K562 (cell line): ENCODE data around the gene PHLDB1. TPM values are rescaled to one million over a fixed set of nuclear protein-coding genes. Genes with fewer than 3 reads are reported as not detected.
"Not testable (repeated sequence)": the region's sequence is repeated elsewhere in the genome, so short reads cannot be mapped to it uniquely, and the experiment has no call there.

Experiments used
- ATAC-seq: fragments of 200-7000 bp; cut with Tn5 transposase; 3 replicates; pipeline ENCODE4 v1.9.1; 2020; ENCODE audit warnings: moderate library complexity
- BruUV-seq: library from RNA; stranded (reverse); fragments of 400-500 nt; replicated peaks from 2 replicates; lab custom pipeline; 2021; lab: Mats Ljungman, UMichigan
- CTCF ChIA-PET: fragments of 300-600 bp; formaldehyde crosslinking; extraction: SDS; loops from one replicate; lab custom pipeline; 2021; ENCODE audit warnings: low intra/inter-chr PET ratio; lab: Yijun Ruan, JAX
- POLR2A ChIA-PET: fragments of 300-600, 350-650 bp; sonication (Branson Sonifier 250); formaldehyde crosslinking; extraction: SDS; loops from one replicate; lab custom pipeline; 2021; ENCODE audit warnings: antibody characterized with exemption, inconsistent platforms; lab: Yijun Ruan, JAX
- DNase-seq, 4 experiments: peaks; one replicate each; pipeline versions ENCODE4 v3.0.0 to v3.0.0-alpha.2; 2011 to 2018; ENCODE audit warnings: low spot score in 3 of 4, mixed read lengths in 3 of 4; ENCODE audit errors: extremely low read depth in 1 of 4
- FAIRE-seq: peaks from 2 replicates; lab custom pipeline; 2011; peaks lifted over from hg19 to GRCh38; lab: Jason Lieb, UNC
- H2AFZ ChIP-seq: 2 replicates; pipeline ENCODE4 v1.6.0; 2011; ENCODE audit warnings: low read depth, low read length, control low read depth, inconsistent platforms
- H3K27ac ChIP-seq: fragments of 200-600 bp; 3 replicates; pipeline ENCODE4 v1.8.0; 2011; ENCODE audit warnings: low read depth, mild to moderate bottlenecking, control low read depth, inconsistent platforms, low read length, moderate library complexity, mixed read lengths; ENCODE audit errors: extremely low read depth
- H3K27me3 ChIP-seq, 2 experiments: fragments of 300-600 bp in 1 of 2; 2 replicates in 1 of 2; 3 replicates in 1 of 2; pipeline versions ENCODE4 v1.6.0 to v1.8.0; 2011; ENCODE audit warnings: inconsistent platforms in 2 of 2, low read length in 2 of 2, mild to moderate bottlenecking in 1 of 2, mixed read lengths in 1 of 2, moderate library complexity in 1 of 2; ENCODE audit not compliant: control insufficient read depth in 2 of 2, insufficient read depth in 2 of 2
- H3K36me3 ChIP-seq: fragments of 300-600 bp; 3 replicates; pipeline ENCODE4 v1.8.0; 2011; ENCODE audit warnings: mild to moderate bottlenecking, low read length, inconsistent platforms; ENCODE audit not compliant: control insufficient read depth, insufficient read depth
- H3K4me1 ChIP-seq, 2 experiments: fragments of 200-600 bp in 1 of 2; replicated peaks in 1 of 2; 2 replicates in 1 of 2; 3 replicates in 1 of 2; pipeline versions ENCODE4 v1.5.1 to v1.8.0; 2011; ENCODE audit warnings: inconsistent platforms in 2 of 2, low read length in 2 of 2, mild to moderate bottlenecking in 1 of 2, mixed read lengths in 1 of 2, moderate library complexity in 1 of 2; ENCODE audit not compliant: control insufficient read depth in 2 of 2, insufficient read depth in 2 of 2
- H3K4me2 ChIP-seq: 2 replicates; pipeline ENCODE4 v1.6.1; 2011; ENCODE audit warnings: low read length, control low read depth, inconsistent platforms, mixed read lengths; ENCODE audit not compliant: insufficient read depth
- H3K4me3 ChIP-seq: fragments of 200-600 bp; sonication (generic), shearing (Covaris generic); 2 replicates; pipeline ENCODE4 v1.5.1; 2016; ENCODE audit warnings: control low read depth, inconsistent platforms
- H3K79me2 ChIP-seq: fragments of 200-600 bp; 3 replicates; pipeline ENCODE4 v1.8.0; 2011; ENCODE audit warnings: low read length, inconsistent platforms; ENCODE audit not compliant: control insufficient read depth, insufficient read depth
- H3K9ac ChIP-seq, 2 experiments: 2 replicates each; pipeline versions ENCODE4 v1.6.0 to v1.6.1; 2011; ENCODE audit warnings: low read depth in 2 of 2, low read length in 2 of 2, control low read depth in 1 of 2, inconsistent platforms in 1 of 2, mild to moderate bottlenecking in 1 of 2, mixed read lengths in 1 of 2; ENCODE audit not compliant: insufficient read depth in 1 of 2
- H3K9me1 ChIP-seq: one replicate; pipeline ENCODE4 v1.6.0; 2011; ENCODE audit warnings: inconsistent platforms, mild to moderate bottlenecking, low read length, moderate library complexity; ENCODE audit not compliant: control insufficient read depth, insufficient read depth
- H3K9me3 ChIP-seq: replicated peaks from 2 replicates; pipeline ENCODE4 v1.5.1; 2011; ENCODE audit warnings: low read depth, low read length, inconsistent platforms; ENCODE audit not compliant: control insufficient read depth, insufficient read depth
- H4K20me1 ChIP-seq: replicated peaks from 2 replicates; pipeline ENCODE4 v1.6.1; 2011; ENCODE audit warnings: low read length, inconsistent platforms, mixed read lengths; ENCODE audit not compliant: control insufficient read depth, insufficient read depth
- NRF1 ChIP-seq, 2 experiments: fragments of 450-650 bp; IDR thresholded peaks in 1 of 2; conservative IDR thresholded peaks in 1 of 2; 2 replicates each; pipeline ENCODE4 v1.6.1; 2014; ENCODE audit warnings: mild to moderate bottlenecking in 2 of 2
- POLR2G ChIP-seq: fragments of 200-400 bp; formaldehyde crosslinking; IDR thresholded peaks from 2 replicates; pipeline ENCODE4 v1.6.1; 2017; ENCODE audit warnings: low read depth, mild to moderate bottlenecking, antibody characterized with exemption, low read length, moderate library complexity
- SMC3 ChIP-seq: conservative IDR thresholded peaks from 2 replicates; pipeline ENCODE4 v1.6.1; 2011; ENCODE audit warnings: low read depth, low read length, improper control_type of control experiment; ENCODE audit not compliant: insufficient read depth
- SP1 ChIP-seq: sonication (generic); formaldehyde crosslinking; IDR thresholded peaks from 2 replicates; pipeline ENCODE4 v1.8.1; 2022; ENCODE audit warnings: mild to moderate bottlenecking, missing genetic modification reagents
- WGBS: fragments of 100-300 bp; shearing (Covaris generic); methylation state at CpG from one replicate; pipeline ENCODE4 v1.1.6; 2016; ENCODE audit warnings: low coverage, mixed read lengths; ENCODE audit not compliant: insufficient coverage; ENCODE audit errors: missing lambda C conversion rate; 5-methylcytosine and 5-hydroxymethylcytosine counted together
- in situ Hi-C: fragments of 300-500 bp; cut with MboI; formaldehyde crosslinking; loops from 4 replicates; pipeline ENCODE4 v1.15.0; 2018; ENCODE audit warnings: inconsistent platforms, mixed read lengths
- intact Hi-C: fragments of 100-400 bp; cut with micrococcal nuclease; formaldehyde crosslinking; loops from 2 replicates; pipeline ENCODE4 v1.14.2; 2022
- polyA plus RNA-seq, 8 experiments: library from polyadenylated mRNA; depleted of rRNA in 4 of 8; stranded (reverse) in 5 of 8; unstranded in 3 of 8; fragments of >200 nt; fragmentation: Nextera tagmentation in 2 of 8; fragmentation: Illumina TruSeq in 1 of 8; extraction: Ambion mirVana in 2 of 8; extraction: Trizol in 1 of 8; gene quantifications; 2 replicates each; pipeline versions ENCODE4 v1.2.1 to v1.2.3, GENCODE V29; 2011 to 2014; ENCODE audit warnings: inconsistent platforms in 1 of 8, missing spikeins in 1 of 8
- total RNA-seq, 7 experiments: library from RNA; depleted of rRNA in 6 of 7; stranded (reverse); fragments of >200 nt in 6 of 7; fragmentation: Illumina TruSeq in 2 of 7; extraction: Trizol in 2 of 7; gene quantifications; 2 replicates each; pipeline versions ENCODE4 v1.2.1 to v1.2.3, GENCODE V29; 2011 to 2021; ENCODE audit warnings: low replicate concordance in 1 of 7
- TF ChIP-seq, protein P1 (sequence below), 2 experiments: fragments of 450-650 bp; formaldehyde crosslinking in 1 of 2; IDR thresholded peaks; 2 replicates each; pipeline versions ENCODE4 v1.4.0 to v1.6.1; 2014 to 2020; ENCODE audit warnings: mild to moderate bottlenecking in 2 of 2, borderline replicate concordance in 1 of 2, low read depth in 1 of 2

PHLDB1 gene
- total and polyA plus RNA-seq, 9 of the 15 experiments (the other 6 are each of a cell fraction or from before 2014, with no cell fraction given), result 2.0 to 28.7 (median 16.2) TPM

DNA sequence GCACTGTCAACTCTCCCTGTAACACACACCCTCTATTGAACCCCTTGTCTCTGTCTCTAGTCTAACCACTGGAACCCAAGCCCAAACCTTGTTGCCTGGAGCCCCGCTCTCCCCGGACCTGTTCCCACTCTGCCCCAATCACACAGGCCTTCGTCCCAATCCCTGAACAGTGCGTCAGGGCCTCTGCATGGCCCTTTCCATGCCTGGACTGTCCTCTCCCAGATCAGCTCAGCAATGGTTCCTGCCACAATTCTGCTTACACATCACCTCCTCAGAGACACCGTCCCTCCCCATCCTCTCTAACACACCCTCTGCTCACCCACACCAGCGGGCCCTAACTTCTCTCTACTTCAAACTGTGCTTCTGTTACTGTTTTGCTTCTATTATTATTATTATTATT lies 70.6 kb downstream of the PHLDB1 start:
- no peaks in the 10 kb centered on the region for H3K9me3 ChIP-seq
- H3K4me2 ChIP-seq, result no peak overlapping the region
- intact Hi-C loops (no loop called here), in situ Hi-C loops (no loop called here)
- ChIA-PET POLR2A (interaction anchor here (0.6 to 1.8 kb wide), 3 partner anchors 11 to 592 kb away, joined by 3 to 6 read pairs (median 5); no protein-coding TSS in a partner anchor), CTCF (no interaction called here)
- H3K27ac ChIP-seq, result no peak overlapping the region
- H4K20me1 ChIP-seq, result no peaks in the 10 kb centered on the region
- no peak overlapping the region for H2AFZ ChIP-seq
- FAIRE-seq, result no peak
- H3K36me3 ChIP-seq, result no peaks in the 10 kb centered on the region
- H3K9ac ChIP-seq, result no peak overlapping the region
- H3K79me2 ChIP-seq, result no peaks in the 10 kb centered on the region
- no peak overlapping the region for H3K4me3 ChIP-seq
- no TSS peak for BruUV-seq
- peaks cover 3 to 10% of the 10 kb centered on the region in 2 experiments; a peak in 3 of 5 replicates for H3K4me1 ChIP-seq
- WGBS, result 69% methylated on average over 6 of the region's 6 CpGs
- 0 out of 5 replicates have a peak, but pooled peaks cover 0 to 4% of the 10 kb centered on the region in 2 experiments for H3K27me3 ChIP-seq
- H3K9me1 ChIP-seq, result no peaks in the 10 kb centered on the region
- TF ChIP-seq POLR2G, result no peak
- no peak for DNase-seq
- no peak for ATAC-seq

DNA sequence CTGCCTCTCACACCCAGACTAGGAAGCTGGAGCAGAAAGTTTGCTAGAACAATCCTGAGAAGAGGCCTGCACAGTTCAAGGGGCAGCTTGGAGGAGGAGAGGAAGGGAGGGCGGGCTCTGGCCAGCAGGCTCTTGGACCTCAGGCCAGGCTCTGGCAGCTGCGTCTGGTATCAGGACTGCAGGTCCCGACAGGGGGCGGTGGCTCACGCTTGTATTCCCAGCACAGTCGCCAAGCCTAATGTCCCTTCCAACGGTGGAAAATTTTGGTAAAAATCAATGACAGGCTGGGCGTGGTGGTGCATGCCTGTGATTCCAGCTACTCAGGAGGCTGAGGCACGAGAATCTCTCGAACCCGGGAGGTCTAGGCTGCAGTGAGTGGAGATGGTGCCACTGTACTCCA lies 71.5 kb downstream of the PHLDB1 start:
- in situ Hi-C loops, H3K9me3 ChIP-seq, H3K9me1 ChIP-seq, H4K20me1 ChIP-seq, BruUV-seq, intact Hi-C loops, H3K4me3 ChIP-seq, H3K27me3 ChIP-seq, H3K27ac ChIP-seq, H3K36me3 ChIP-seq, H3K79me2 ChIP-seq, H3K4me1 ChIP-seq: not testable (repeated sequence)
- ATAC-seq, result peak; percentile 99
- Histone ChIP-seq H2AFZ (peak overlapping the region; percentile 89), H3K9ac (peak overlapping the region in 1 of 2 experiments; percentile 61; a peak in 1 of 4 replicates), H3K4me2 (peak overlapping the region; percentile 61)
- ChIA-PET CTCF (interaction anchor here (0.6 kb wide), 1 partner anchor 1904 kb away, joined by 3 read pairs; no protein-coding TSS in a partner anchor), POLR2A (interaction anchor here (0.7 to 1.8 kb wide), 3 partner anchors 10 to 18 kb away, joined by 3 to 6 read pairs (median 5); no protein-coding TSS in a partner anchor)
- peak; percentile 83 for FAIRE-seq
- DNase-seq, result peak; percentile 39 to 74 (median 48)
- WGBS, result 2% methylated on average over 11 of the region's 11 CpGs
- TF ChIP-seq SMC3, result 0 out of 2 replicates have a peak, but pooled peaks have one; percentile 11
- peak in 1 of 2 experiments; percentile 41; a peak in 1 of 4 replicates for TF ChIP-seq NRF1 (conservative IDR thresholded peaks at IDR 0.05 in 1 of 2, IDR thresholded peaks at IDR 0.05 in 1 of 2)
- TF ChIP-seq SP1 (CRISPR knock-in tag), result 0 out of 2 replicates have a peak, but pooled peaks have one; percentile 16
- TF ChIP-seq, protein P1, sequence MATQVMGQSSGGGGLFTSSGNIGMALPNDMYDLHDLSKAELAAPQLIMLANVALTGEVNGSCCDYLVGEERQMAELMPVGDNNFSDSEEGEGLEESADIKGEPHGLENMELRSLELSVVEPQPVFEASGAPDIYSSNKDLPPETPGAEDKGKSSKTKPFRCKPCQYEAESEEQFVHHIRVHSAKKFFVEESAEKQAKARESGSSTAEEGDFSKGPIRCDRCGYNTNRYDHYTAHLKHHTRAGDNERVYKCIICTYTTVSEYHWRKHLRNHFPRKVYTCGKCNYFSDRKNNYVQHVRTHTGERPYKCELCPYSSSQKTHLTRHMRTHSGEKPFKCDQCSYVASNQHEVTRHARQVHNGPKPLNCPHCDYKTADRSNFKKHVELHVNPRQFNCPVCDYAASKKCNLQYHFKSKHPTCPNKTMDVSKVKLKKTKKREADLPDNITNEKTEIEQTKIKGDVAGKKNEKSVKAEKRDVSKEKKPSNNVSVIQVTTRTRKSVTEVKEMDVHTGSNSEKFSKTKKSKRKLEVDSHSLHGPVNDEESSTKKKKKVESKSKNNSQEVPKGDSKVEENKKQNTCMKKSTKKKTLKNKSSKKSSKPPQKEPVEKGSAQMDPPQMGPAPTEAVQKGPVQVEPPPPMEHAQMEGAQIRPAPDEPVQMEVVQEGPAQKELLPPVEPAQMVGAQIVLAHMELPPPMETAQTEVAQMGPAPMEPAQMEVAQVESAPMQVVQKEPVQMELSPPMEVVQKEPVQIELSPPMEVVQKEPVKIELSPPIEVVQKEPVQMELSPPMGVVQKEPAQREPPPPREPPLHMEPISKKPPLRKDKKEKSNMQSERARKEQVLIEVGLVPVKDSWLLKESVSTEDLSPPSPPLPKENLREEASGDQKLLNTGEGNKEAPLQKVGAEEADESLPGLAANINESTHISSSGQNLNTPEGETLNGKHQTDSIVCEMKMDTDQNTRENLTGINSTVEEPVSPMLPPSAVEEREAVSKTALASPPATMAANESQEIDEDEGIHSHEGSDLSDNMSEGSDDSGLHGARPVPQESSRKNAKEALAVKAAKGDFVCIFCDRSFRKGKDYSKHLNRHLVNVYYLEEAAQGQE (IDR thresholded peaks at IDR 0.05; ENCODE audit: borderline replicate concordance), result peak; percentile 15; the same call in 1 of the 2 replicates
- TF ChIP-seq, protein P1 (CRISPR knock-in tag; IDR thresholded peaks at IDR 0.05; ENCODE audit: low read depth), result 0 out of 2 replicates have a peak, but pooled peaks have one; percentile 20
